Urinary bladder (tissue), 4 donors: ENCODE results near the gene PTPN6. TPM values are rescaled to one million over a fixed set of nuclear protein-coding genes. Genes with fewer than 3 reads are reported as not detected.
A peak's percentile ranks its signal among the peaks of the same experiment; 100 is the strongest.

Source experiments
- DNase-seq: peaks from one replicate; pipeline ENCODE4 v3.0.0-alpha.2; 2015; ENCODE audit errors: extremely low spot score
- H3K27ac ChIP-seq: one replicate; pipeline ENCODE4 v1.5.1; 2013; ENCODE audit warnings: low read depth, mild to moderate bottlenecking, moderate library complexity
- H3K36me3 ChIP-seq: one replicate; pipeline ENCODE4 v1.6.1; 2013; ENCODE audit warnings: mild to moderate bottlenecking, moderate library complexity; ENCODE audit not compliant: insufficient read depth
- H3K4me1 ChIP-seq: one replicate; pipeline ENCODE4 v1.6.1; 2013; ENCODE audit warnings: mild to moderate bottlenecking, moderate library complexity; ENCODE audit not compliant: insufficient read depth
- H3K4me3 ChIP-seq: one replicate; pipeline ENCODE4 v1.5.1; 2013; ENCODE audit warnings: low read depth, low read length
- WGBS: extraction: QIAGEN DNeasy Blood & Tissue Kit; methylation state at CpG from one replicate; pipeline ENCODE4 v1.1.7; 2013; 5-methylcytosine and 5-hydroxymethylcytosine counted together
- polyA plus RNA-seq: library from polyadenylated mRNA; stranded (reverse); fragments of 200-250 nt; gene quantifications from one replicate; pipeline ENCODE4 v1.2.3, GENCODE V29; 2013
- total RNA-seq: library from RNA; depleted of rRNA; stranded (reverse); fragments of >200 nt; gene quantifications from one replicate; pipeline ENCODE4 v1.2.3, GENCODE V29; 2014
- donor health status: healthy with polysubstance abuse.
- donor health status: healthy.

The PTPN6 gene
- total and polyA plus RNA-seq, 2 donors = 6.1 to 17.2 TPM

- no peak overlapping the region for H3K27ac ChIP-seq
- peaks cover 5% of the 10 kb centered on the region for H3K36me3 ChIP-seq
Measured at GRCh38 chr12:6959805-6960592, 8.8 kb downstream of the PTPN6 start.

GRCh38 chr12:6960593-6961277 is 9.6 kb downstream of the PTPN6 start:
- no peak overlapping the region for H3K4me3 ChIP-seq
- no peak for DNase-seq
- 73% methylated on average over 13 of the region's 13 CpGs for WGBS
- H3K4me1 ChIP-seq = no peaks in the 10 kb centered on the region
- H3K27ac ChIP-seq = peak overlapping the region; percentile 74
- H3K36me3 ChIP-seq = no peaks in the 10 kb centered on the region

More at GRCh38 chr12:6959805-6960592, 8.8 kb downstream of the PTPN6 start:
- no peaks in the 10 kb centered on the region for H3K4me1 ChIP-seq
- no peak for DNase-seq
- 90% methylated on average over 26 of the region's 26 CpGs for WGBS
- H3K4me3 ChIP-seq = no peak overlapping the region

- no peak for DNase-seq
- Histone ChIP-seq H3K4me1 (no peaks in the 10 kb centered on the region), H3K27ac (peak overlapping the region; percentile 74), H3K36me3 (no peaks in the 10 kb centered on the region), H3K4me3 (no peak overlapping the region)
- WGBS = 40% methylated on average over 24 of the region's 24 CpGs
Measured at GRCh38 chr12:6961278-6961694, 10.1 kb downstream of the PTPN6 start.

GRCh38 chr12:6961695-6962284 is 10.6 kb downstream of the PTPN6 start:
- no peak for DNase-seq
- Histone ChIP-seq H3K4me1 (no peaks in the 10 kb centered on the region), H3K27ac (peak overlapping the region; percentile 74), H3K4me3 (no peak overlapping the region), H3K36me3 (no peaks in the 10 kb centered on the region)
- 10% methylated on average over 16 of the region's 16 CpGs for whole genome bisulfite sequencing

- Histone ChIP-seq H3K4me3 (no peak overlapping the region), H3K4me1 (no peaks in the 10 kb centered on the region), H3K36me3 (peaks cover under 1% of the 10 kb centered on the region), H3K27ac (peak overlapping the region; percentile 74)
- DNase-seq = no peak
- 55% methylated on average over 25 of the region's 25 CpGs for WGBS
Measured at GRCh38 chr12:6962285-6963015, 11.3 kb downstream of the PTPN6 start.

GRCh38 chr12:6963016-6963731 is 12.0 kb downstream of the PTPN6 start:
- peak overlapping the region; percentile 87 for H3K27ac ChIP-seq
- DNase-seq = peak; percentile 74
- 65% methylated on average over 32 of the region's 32 CpGs for WGBS
- peaks cover 6% of the 10 kb centered on the region for H3K36me3 ChIP-seq
- no peaks in the 10 kb centered on the region for H3K4me1 ChIP-seq
- peak overlapping the region; percentile 29 for H3K4me3 ChIP-seq

- 68% methylated on average over 17 of the region's 17 CpGs for WGBS
- H3K27ac ChIP-seq = peak overlapping the region; percentile 87
- no peak for DNase-seq
- peak overlapping the region; percentile 29 for H3K4me3 ChIP-seq
- H3K36me3 ChIP-seq = peaks cover 6% of the 10 kb centered on the region
- H3K4me1 ChIP-seq = no peaks in the 10 kb centered on the region
Measured at GRCh38 chr12:6963791-6964413, 12.7 kb downstream of the PTPN6 start.

GRCh38 chr12:6964605-6965025 is 13.5 kb downstream of the PTPN6 start:
- WGBS = 68% methylated on average over 8 of the region's 8 CpGs
- Histone ChIP-seq H3K27ac (peak overlapping the region; percentile 38), H3K36me3 (peaks cover 6% of the 10 kb centered on the region), H3K4me1 (no peaks in the 10 kb centered on the region), H3K4me3 (no peak overlapping the region)
- DNase-seq = no peak

GRCh38 chr12:6965026-6965661 is 14.0 kb downstream of the PTPN6 start:
- Histone ChIP-seq H3K4me3 (no peak overlapping the region), H3K27ac (peak overlapping the region; percentile 38), H3K36me3 (peaks cover 6% of the 10 kb centered on the region), H3K4me1 (no peaks in the 10 kb centered on the region)
- DNase-seq = no peak
- 19% methylated on average over 12 of the region's 12 CpGs for WGBS

GRCh38 chr12:6965714-6966113 is 14.6 kb downstream of the PTPN6 start:
- DNase-seq = no peak
- H3K36me3 ChIP-seq = peaks cover 6% of the 10 kb centered on the region
- no peaks in the 10 kb centered on the region for H3K4me1 ChIP-seq
- WGBS = 71% methylated on average over 4 of the region's 4 CpGs
- no peak overlapping the region for H3K4me3 ChIP-seq
- no peak overlapping the region for H3K27ac ChIP-seq

GRCh38 chr12:6966351-6966750 is 15.2 kb downstream of the PTPN6 start:
- H3K27ac ChIP-seq = no peak overlapping the region
- DNase-seq = no peak
- H3K4me3 ChIP-seq = no peak overlapping the region

GRCh38 chr12:6967651-6968100 is 16.5 kb downstream of the PTPN6 start:
- H3K4me1 ChIP-seq = no peaks in the 10 kb centered on the region
- DNase-seq = no peak

More at GRCh38 chr12:6966351-6966750, 15.2 kb downstream of the PTPN6 start:
- H3K4me1 ChIP-seq = no peaks in the 10 kb centered on the region
- 78% methylated on average over 7 of the region's 7 CpGs for WGBS
- H3K36me3 ChIP-seq = peaks cover 6% of the 10 kb centered on the region

More at GRCh38 chr12:6967651-6968100, 16.5 kb downstream of the PTPN6 start:
- Histone ChIP-seq H3K4me3 (no peak overlapping the region), H3K36me3 (peaks cover 6% of the 10 kb centered on the region), H3K27ac (no peak overlapping the region)
- WGBS = 85% methylated on average over 10 of the region's 10 CpGs
